COLO668 (cell line): Measurements from ENCODE around the gene SUGT1.
"Not testable (repeated sequence)": the region's sequence is repeated elsewhere in the genome, so short reads cannot be mapped to it uniquely, and the experiment has no call there.

Source experiments
- DNase-seq: peaks from one replicate; lab custom pipeline; 2025; ENCODE audit not compliant: unreplicated experiment; lab: John Stamatoyannopoulos, UW

Gene SUGT1

DNA sequence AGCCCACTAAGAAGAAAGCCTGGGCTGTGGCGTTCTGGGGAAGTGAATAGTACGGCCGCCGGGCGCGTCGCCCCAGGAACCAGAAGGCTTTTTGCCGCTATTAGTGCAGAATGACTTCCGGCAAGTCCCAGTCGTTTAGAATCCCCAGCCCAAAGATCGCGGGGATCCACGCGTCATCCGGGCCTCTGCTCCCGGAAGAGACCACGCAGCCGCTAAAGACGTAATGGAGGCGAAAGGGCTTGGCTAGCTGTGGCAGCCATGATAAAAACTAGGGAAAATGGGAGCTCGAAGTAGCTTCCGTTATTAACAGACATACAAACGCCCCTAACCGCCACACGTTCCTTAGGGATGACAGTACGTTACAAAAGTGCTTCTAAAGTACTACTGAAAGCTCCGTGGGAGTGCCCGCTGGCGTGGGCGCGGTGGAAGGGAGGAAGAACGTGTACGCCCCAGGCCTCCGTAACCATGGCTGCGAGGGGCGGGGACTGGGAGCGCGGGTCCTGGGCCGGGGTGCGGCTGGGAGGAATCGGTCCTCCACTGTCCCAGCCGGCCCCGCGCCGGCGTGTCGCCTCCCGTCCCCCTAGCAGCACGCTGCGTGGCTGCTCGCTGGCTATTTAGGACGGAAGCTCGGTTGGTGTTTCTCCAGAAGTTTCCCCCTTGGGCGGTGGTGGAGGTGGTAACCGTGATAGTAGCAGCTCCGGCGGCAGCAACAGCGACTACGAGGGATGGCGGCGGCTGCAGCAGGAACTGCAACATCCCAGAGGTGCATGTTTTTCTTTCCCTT is at the start of gene SUGT1:
SUGT1 (plus strand) TSS at position 641 of the 784 bp plus-strand sequence; CDS start at position 726, 85 bp downstream.
- peak; percentile 100 for DNase-seq

DNA sequence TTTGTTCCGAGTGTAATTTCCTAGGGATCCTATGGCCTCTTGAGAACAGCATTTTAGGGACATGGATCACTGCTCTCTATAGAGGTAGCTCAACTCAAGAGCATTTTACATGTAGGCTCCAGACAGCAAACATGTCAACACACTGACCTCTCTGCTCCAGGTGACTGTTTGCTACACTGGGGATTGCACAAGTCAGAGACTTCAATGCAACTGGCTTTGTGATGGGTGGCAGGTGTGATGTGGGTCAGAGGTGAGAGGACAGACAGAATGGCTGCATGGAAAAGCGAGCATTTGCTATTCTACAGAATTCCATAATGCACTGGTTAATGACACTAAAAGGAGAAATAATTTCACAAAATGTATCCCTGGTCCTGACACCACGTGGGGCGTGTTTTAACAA is 49.3 kb upstream of the SUGT1 start:
- DNase-seq, result not testable (repeated sequence)

DNA sequence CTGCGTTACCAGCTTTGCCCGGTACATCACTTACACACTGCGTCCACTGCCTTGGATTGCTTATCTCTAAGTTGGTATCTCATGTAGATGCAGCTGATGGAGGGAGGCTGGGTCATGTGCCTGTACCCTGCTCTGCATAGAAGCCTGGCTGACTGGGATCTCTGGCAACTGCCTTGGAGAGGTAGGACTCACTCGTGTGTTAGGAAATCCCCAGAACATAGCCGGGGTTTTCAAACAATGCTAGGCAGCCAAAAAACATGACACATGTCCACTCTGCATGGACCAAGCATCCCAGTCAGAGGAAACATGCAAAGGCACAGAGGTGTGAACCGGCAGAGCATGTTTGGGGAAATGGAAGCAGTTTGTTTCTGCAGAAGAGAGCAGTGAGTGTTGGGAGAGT is 46.5 kb upstream of the SUGT1 start:
- not testable (repeated sequence) for DNase-seq

DNA sequence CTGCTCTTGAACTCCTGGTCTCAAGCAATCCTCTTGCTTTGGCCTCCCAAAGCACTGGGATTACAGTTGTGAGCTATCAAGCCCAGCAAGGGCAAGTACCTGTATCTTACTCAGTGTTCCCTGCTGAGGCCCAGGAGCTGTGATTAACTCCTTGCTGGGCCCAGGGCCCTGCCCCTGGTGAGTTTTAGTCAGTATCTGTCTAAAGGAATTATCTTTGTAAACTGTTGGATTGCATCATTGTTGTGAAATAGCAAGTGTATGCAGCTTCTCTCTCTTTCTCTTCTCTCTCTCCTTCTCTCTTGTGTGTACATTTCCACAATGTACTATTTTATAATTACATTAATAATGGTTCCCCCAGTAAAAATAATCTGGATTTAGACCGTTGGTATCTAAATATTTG is 45.8 kb upstream of the SUGT1 start:
- DNase-seq, result not testable (repeated sequence)

DNA sequence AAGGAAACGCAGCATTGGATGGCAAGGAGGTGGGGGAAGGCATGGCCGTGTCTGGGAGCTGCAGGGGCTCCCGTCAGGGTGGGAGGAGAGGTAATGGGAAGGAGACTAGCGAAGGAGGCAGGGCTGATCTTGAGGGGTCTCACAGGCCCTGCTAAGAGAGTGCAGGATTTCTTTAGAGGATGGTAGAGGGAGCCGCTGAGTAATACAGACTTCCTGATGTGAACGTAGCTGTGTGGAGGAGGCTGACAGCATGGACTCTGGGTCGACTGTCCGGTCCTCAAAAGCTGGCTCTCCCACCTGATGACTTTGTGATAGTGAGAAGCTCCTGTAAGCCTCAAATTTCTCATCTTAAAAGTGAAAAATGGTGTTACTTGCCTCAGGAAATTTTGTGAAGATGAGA is 44.5 kb upstream of the SUGT1 start:
- DNase-seq, result not testable (repeated sequence)

DNA sequence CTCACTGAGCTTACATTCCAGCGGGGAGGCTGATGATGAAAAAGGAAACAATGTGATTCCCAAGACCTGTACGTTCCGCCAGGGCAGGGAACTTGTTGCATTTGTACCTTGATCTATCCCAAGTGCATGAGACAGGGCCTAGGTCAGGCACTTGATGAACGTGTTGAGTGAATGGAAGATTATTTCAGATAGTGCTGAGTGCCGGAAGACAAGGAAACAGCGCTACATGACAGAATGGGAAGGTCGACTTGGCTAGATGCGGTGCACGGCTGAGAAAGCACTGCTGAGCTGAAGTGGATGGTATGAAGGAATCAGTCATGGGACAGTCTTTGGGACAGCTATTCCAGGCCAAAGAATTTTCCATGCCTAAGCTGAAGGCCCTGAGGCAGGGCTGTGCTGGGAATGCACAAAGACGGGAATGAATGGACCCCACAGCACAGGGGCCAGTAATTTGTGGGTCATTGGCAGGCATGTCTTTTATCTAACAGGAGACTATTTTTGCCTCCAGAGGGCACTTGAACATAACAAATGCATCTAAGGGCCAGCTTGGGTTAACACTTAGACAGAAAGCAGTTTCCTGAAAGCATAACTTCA is 43.5 kb upstream of the SUGT1 start:
- DNase-seq, result not testable (repeated sequence)

DNA sequence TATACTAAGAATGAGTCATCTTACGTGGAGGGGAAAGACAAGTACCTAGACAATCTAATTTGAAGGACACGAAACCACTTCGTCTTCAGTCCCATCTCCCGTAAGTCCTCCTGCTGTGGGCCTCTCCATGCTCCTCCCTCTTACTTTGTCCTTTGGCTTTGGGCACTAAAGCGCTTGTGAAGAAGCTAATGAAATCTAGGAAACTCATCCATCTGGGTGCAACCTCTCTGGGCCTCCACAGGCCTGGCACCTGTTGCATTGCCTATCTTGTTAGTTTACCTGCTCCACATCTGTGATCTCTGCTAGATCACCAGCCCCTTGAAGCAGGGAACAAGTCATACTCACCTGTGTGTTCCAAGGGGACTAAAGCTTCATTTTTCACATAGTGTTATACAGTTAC is 42.5 kb upstream of the SUGT1 start:
- DNase-seq, result not testable (repeated sequence)

DNA sequence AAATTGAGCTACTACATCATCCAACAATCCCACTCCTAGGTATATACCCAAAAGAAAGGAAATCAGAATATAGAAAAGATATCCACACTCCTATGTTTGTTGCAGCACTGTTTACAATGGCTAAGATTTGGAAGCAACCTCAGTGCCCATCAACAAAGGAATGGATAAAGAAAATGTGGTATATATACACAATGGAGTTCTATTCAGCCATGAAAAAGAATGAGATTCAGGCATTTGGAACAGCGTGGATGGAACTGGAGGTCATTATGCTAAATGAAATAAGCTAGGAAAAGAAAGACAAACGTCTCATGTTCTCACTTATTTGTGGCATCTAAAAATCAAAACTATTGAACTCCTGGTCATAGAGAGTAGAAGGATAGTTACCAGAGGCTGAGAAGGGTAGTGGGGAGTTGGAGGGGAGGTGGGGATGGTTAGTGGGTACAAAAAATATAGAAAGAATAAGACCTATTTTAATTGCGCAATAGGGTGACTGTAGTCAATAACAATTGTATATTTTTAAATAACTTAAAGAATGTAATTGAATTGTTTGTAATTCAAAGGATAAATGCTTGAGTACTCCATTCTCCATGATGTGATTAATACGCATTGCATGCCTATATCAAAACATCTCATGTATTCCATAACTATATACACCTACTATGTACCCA is 37.4 kb upstream of the SUGT1 start:
- no peak for DNase-seq

DNA sequence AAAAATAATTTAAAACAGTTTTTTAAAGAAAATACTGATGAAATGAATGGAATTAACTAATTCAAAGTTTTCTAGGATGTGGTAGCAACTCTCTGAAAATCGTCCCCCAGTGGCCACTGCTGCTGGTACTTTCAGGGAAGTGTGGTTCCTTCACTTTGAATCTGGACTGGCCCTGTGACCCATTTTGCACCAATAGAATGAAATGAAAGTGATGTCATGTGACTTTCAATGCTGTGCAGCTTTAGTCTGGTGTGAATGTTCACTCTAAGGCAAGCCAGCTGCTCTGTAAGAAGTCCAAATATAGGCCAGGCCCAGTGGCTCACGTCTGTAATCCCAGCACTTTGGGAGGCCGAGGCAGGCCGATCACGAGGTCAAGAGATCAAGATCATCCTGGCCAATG is 36.8 kb upstream of the SUGT1 start:
- no peak for DNase-seq

DNA sequence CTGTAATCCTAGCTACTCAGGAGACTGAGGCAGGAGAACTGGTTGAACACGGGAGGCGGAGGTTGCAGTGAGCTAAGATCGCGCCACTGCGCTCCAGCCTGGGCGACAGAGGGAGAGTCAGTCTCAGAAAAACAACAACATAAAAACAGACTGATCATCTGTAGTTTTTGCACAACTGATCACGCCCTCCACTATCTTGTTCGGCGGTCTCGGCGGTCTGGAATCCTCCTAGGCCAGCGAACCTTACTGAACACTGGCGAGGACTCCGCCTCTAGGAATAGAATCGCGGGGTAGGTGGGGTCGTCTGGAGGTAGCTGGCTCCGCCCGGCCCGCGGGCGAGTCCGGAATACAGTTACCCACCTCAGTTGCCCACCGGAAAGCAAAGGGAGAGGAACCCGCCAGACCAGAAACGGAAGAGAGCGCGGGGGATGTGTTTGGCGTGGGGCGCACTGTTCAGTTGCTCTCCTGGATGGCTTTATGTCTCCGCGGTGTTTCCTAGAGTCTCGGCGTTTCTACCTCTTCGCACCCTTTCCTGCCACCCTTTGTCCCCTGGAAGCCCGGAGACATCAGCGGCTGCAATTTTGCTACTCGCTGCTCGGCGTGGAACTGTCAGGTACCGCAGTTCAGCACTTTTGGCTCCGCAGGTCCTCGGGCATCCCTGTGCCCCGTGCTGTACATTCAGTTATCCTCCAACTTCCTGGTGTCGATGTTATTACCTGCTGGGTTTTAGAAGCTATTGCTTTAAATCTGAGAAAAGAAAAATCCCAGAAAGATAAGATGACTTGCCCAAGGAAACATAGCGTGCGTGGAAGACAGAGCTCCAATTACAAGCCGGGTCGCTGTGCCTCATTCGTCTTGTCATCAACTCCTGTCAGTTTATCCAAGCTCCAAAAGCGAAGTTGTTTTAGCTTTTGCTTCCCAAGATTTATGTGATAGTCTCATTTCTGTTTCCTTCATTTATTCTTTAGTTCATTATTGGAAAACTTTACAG is 35.3 kb upstream of the SUGT1 start:
- DNase-seq, result peak; percentile 95

DNA sequence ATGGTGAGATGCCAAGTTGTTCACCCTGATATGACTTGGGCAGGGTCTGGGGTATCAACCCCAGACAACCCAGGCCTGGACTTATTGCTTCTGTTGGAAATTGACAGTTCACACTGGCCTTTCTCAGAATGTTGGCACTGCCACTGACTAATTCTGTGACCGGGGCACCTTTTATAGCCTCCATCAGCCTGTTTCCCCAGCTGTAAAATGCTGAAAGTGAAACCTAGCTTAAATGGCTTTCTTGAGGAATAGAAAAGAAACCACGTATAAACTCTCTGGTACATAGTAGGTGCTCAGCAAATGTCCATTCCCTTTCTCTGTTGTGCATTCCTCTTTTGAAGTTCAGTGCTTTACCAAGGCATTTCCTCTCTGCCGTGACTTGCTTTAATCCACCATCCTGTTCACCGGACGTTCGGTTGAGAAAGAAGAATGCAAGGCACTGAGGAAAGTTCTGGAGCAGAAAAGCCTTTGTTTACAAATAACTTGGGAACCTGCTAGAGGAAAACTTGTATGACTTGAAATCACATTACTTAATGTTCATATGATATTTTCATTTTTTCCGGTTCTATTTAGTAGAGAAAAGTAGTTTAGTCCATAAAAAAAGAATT is 21.4 kb upstream of the SUGT1 start:
- not testable (repeated sequence) for DNase-seq

DNA sequence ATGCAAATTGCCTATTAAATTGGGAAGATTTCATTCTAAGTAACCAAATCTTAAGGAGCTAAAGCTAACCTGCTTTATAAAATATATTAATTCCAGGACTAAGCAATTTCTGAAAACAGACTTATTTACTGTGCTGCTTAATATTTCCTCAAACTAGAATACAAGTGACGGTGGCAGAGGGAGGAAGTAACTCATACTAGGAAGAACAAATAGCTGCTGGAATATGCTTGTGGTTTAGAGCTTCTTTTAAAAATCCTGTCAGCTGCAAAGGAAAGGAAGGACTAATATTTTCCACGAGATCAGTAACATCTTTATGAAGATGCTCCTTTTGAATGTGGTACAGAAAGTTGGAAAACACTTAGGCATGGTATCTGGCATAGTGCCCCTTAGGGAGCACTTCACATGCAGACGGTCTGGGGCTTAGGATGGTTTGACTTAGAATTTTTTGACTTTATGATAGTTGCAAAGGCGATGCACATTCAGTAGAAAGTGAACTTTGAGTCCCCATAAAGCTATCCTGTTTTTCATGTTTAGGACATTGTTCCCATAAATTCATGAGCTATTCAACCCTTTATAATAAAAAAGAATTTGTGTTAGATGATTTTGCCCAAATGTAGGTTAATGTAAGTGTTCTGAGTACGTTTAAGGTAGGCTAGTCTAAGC is 13.8 kb upstream of the SUGT1 start:
- no peak for DNase-seq

DNA sequence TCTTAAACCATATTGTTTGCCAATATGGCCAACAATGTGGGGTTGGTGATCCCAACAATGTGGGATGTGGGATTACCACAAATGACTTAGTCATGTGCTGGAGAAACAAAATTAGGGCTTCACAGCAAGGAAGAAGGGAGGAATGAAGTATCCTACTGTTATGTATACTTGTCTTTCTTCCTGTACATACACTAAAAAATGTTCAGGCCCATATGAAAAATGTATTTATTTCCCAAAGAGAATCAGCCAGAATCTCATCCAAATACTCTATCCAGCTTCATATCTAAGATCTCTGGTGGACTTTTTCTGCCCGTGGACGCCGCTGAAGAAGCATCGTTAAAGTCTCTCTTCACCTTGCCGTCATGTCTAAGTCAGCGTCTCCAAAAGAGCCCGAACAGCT is 10.5 kb upstream of the SUGT1 start, which contains the start of gene HNRNPA1L2:
HNRNPA1L2 (plus strand) TSS at position 301 of the 400 bp plus-strand sequence; CDS start at position 363, 62 bp downstream.
- DNase-seq, result no peak

DNA sequence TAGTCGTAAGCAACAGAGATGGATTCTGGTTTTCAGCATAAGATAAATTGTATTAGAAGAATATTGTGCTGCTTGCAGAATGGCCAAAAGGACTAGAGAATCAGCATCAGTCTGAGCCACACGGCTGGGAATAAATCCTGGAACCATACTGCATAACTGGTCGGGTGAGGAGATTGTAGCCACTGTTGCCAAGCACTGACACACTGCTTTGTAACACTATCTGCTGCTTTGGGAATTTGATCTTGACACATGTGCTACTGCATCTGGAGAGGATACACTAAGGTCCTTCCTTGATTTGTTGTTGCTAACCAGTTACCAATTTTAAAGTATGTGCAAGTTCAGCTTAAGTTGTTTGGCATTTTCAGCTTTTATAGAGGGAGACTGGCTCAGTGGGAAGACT is 8.5 kb upstream of the SUGT1 start:
- DNase-seq, result peak; percentile 40

DNA sequence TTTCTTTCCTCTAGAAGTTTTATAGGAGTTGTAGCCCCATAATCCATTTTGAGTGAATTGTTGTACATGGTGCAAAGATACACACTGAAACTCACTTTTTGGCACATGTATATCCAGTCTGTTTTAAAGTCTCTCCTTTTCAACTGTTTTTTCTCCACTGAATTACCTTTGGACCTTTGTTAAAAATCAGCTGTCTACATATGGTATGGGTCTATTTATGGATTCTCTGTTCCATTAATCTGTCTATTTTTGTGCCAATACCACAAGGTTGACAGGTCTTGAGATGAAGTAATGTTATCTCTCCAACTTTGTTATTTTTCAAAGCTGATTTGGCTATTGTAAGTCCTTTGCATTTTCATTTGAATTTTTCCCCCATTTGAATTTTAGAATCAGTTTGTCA is 5.7 kb upstream of the SUGT1 start:
- DNase-seq, result no peak

DNA sequence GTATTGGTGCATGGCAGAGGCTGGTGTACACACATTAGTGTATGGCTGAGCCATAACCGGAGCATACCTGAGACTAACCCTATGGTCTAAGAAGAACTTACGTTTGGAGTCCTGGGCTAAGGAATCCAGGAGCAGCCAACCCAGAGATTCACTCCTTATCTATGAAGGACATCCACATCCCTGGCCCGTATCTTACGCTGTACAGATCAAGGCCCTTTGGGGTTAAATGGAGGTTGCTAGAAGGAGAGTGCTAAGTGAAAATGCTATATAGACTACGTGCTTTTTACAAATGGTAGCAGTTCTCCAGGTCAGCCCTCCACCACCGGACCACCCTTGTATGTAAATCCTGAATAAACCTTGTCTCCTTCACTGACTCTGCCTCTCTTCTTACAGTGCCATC is 1.9 kb upstream of the SUGT1 start:
- no peak for DNase-seq

DNA sequence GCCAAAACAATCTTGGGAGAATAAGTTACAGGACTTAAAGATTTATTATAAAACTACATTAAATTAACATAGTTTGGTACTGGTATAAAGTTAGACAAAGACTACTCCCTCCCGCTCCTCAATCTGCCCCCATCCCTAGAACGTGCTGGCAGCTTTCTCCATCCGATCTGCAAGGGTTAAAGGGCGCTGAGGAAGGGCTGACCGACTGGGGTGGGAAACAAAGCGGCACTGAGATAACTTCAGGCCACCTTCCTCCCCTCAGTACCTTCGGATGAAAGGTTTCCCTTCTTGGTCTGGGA is 790 bp upstream of the SUGT1 start:
- no peak for DNase-seq

DNA sequence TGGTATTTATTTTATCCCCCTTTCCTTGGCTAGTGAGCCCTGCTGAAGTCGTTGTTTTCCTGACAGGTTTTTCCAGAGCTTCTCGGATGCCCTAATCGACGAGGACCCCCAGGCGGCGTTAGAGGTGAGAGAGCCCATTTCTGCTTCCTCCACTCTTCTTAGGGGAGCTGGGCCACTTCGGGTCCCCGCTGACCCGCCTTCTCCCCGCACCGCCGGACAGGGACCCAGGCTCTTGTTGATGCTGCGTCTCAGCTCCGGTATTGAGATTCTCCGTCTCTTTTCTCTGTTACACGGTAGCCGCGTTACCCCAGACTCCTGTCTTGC is 306 bp downstream of the SUGT1 start:
- peak; percentile 76 for DNase-seq

DNA sequence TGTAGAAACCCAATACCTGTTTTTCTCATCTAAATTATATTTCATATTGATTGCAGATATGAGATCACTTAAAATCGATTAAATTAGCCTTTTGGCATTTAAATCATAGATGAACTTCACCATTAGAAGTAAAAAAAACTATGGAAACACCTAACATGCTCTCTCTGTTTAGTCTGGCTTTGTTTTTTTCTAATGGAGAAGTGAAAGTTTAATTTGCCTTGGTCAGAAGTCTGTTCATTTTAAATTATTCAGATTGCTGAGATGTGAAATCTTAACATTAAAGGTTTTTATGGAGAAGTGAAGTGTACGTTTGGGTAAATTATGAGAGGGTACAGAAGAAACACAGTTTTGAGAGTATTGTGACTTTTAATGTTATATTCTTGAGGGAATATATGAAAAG is 6.7 kb downstream of the SUGT1 start:
- no peak for DNase-seq

DNA sequence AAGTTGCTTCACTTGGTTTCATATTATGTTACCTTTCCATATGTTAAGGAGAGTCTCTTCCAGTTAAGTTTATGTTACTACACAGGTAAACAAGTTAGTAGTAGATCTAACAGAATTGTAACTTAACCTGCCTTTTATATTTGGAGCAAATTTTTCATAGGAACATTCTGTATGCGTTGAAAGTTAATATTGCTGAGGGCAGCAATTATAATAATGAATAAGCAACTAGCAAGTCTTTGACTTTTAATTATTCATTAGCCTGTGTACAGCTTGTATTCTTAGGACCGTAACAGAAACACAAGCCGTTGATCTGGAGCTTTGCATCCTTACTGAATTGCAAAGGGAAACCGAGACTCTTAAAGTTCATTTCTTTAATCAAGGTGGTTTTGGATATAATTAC is 11.6 kb downstream of the SUGT1 start:
- DNase-seq, result no peak
